GM12872 (cell line): ENCODE data around the gene PRR23E.

ENCODE experiments used
- TF ChIP-seq, protein P1 (sequence below): IDR thresholded peaks from 3 replicates; pipeline ENCODE4 v1.5.1; 2011; ENCODE audit warnings: low read depth, mild to moderate bottlenecking, low read length, moderate library complexity; ENCODE audit not compliant: insufficient read depth

Gene PRR23E

DNA sequence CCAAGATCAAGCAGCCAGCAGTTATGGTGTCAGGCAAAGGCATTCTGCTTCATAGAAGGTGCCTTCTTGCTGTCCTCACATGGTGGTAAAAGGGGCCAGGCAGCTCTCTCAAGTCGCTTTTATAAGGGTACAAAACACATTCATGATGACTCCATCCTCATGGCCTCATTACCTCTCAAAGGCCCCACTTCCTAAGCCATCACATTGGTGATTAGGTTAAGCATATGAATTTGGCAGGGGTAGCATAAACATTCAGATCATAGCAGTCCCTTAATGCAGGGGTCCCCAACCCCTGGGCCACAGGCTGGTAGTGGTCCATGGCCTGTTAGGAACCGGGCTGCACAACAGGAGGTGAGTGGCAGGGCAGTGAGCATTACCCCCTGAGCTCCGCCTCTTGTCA, 42.8 kb downstream of the PRR23E start:
- TF ChIP-seq, protein P1, sequence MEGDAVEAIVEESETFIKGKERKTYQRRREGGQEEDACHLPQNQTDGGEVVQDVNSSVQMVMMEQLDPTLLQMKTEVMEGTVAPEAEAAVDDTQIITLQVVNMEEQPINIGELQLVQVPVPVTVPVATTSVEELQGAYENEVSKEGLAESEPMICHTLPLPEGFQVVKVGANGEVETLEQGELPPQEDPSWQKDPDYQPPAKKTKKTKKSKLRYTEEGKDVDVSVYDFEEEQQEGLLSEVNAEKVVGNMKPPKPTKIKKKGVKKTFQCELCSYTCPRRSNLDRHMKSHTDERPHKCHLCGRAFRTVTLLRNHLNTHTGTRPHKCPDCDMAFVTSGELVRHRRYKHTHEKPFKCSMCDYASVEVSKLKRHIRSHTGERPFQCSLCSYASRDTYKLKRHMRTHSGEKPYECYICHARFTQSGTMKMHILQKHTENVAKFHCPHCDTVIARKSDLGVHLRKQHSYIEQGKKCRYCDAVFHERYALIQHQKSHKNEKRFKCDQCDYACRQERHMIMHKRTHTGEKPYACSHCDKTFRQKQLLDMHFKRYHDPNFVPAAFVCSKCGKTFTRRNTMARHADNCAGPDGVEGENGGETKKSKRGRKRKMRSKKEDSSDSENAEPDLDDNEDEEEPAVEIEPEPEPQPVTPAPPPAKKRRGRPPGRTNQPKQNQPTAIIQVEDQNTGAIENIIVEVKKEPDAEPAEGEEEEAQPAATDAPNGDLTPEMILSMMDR = no peak

DNA sequence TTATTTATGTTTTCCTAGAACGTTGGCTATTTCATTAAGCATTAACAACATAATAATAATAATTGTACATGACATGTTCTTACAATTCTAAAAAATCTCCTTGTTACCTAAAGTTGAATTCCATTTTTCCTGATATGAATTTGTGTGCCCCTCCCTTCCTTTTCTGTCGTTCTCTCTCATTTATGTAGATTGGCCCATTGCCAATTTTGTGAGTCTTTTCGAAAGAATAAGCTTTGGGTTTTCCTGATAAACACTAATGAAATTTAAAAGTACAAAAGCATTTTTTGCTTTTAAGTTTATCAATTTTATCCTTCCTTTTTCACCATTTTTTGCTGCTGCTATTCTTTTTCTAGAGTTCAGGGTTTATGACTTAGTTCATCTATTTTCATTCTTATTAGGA, 44.9 kb downstream of the PRR23E start:
- TF ChIP-seq, protein P1 = no peak

DNA sequence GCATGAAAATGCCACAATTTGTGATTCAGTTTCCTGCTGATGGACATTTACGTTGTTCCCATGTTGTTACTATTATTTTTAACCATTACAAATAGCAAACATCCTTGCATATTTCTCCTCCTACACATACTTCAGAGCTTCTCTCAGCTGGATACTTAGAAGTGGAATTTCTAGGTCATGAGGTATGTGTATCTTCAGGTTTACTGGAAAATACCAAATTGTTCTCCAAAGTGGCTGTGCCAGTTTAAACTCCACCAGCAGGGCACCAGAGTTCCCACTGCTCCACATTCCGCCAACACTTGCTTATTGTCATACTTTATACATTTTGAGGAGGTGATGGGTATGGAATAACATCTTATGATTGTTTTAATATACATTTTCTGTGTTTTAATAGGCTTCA, 45.7 kb downstream of the PRR23E start:
- TF ChIP-seq, protein P1 = no peak

DNA sequence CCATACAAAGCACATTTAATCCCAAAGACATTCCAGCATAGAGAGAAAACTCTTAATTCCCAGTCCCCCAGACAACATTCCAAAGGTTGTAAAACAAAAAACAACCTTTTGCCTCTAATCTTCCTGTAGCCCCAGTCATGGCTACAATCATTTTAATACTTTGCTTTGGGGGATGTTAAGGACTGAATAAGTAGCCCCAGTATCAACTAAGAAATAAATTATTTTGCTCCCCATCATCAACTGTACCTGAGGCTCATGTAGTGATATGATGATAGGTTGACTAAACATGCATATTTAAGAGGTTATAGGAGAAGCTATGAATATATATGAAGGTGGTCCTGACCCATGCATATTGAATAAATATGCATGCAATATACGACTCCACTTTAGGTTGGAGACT, 54.4 kb downstream of the PRR23E start:
- TF ChIP-seq, protein P1 = no peak
